Limb (tissue), 2 donors: ENCODE data around the gene JMJD8.
"Not testable (repeated sequence)": the region's sequence is repeated elsewhere in the genome, so short reads cannot be mapped to it uniquely, and the experiment has no call there.

Experiments
- DNase-seq, 2 donors: peaks; one replicate each; pipeline ENCODE4 v3.0.0-alpha.2; 2016; ENCODE audit errors: extremely low spot score in 2 of 2

JMJD8 gene

DNA sequence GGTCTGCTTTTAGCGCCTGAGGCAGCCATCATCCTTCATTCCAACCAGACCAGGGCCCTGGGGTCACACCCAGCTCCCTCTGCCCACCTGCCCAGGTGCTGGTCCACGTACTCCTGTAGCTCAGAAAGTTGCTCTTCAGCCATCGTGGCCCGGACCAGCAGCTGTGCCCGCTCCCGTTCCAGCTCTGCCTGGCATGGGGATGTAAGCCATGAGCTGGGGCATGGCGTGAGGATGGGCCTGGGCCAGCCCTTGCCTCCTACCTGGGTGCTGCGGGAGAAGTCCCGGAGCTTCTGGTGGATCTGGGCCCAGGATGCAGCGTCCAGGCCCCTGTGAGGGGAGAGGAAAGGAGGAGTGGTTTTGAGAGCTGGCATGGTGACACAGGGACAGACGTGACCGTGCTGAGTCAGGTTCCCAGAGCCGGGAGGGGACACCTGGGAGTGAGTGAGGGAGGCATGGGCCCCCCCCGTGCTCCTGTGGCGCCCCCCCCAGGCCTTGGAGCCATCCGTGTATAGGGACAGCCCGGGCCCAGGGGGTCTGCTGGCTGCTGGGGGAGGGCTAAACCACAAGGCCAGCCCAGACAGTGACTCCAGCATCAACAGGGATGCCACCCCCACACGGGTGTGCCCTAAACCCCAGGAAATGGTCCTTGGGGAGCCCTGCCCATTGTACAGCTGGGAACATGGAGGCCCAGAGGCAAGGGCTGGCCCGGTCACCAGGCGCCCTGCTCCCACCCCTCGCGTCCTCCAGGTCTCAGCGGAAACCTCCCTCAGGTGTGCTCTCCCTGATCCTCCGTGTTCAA, 38.9 kb upstream of the JMJD8 start:
- DNase-seq, result no peak

DNA sequence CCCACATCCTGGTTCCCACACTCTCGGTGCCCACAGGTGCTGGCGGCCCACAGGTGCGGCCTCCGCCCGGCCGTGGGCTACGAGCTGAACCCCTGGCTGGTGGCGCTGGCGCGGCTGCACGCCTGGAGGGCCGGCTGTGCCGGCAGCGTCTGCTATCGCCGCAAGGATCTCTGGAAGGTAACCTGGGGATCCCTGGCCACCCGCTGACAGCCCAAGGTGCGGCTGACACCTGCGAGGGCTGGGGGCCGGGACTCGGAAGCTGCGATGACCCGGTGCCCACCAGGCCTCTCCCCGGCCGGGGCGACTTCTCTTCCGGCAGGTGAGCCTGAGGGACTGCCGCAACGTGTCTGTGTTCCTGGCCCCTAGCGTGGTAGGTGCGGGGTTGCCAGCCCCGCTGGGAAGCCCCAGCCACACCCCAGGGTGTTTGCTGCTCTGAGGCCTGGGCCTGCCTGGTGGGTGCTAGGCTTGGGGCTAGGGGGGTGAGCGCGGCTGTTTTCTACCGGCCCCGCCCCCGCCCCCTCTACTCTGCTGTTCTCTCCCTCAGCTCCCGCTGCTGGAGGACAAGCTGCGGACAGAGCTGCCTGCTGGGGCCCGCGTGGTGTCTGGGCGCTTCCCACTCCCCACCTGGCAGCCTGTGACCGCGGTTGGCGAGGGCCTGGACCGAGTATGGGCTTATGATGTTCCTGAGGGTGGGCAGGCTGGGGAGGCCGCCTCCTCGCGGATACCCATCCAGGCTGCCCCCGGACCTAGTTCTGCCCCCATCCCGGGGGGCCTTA, 37.8 kb upstream of the JMJD8 start:
- no peak for DNase-seq

DNA sequence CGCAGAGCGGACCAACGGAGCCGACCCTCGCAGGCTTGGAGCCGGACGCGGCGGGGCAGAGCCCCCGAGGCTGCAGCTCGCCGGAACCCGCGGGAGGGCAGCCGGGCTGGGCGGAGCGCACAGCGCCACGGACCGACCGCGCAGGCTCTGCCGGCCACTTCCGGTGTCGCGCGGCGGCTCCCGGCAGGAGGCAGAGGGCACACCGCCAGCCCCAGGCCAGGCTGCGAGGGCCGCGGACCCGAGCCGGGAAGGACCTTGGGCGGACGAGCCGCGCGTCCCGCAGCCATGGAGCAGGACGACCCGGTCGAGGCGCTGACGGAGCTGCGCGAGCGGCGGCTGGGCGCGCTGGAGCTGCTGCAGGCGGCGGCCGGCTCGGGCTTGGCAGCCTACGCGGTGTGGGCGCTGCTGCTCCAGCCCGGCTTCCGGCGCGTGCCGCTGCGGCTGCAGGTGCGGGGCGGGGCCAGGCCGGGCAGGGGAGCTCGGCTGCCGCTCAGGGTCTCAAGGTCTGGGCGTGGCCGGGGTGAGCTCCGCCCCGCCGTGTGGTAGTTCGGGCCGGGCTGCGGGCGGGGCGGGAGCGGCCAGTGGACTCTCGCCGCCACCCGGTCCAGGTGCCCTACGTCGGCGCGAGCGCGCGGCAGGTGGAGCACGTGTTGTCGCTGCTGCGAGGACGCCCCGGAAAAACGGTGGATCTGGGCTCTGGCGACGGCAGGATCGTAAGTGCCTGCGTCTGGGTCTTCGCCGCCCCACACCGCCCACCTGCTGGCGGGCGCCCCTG, 37.0 kb upstream of the JMJD8 start, which contains the start of gene ANTKMT:
Gene ANTKMT, plus strand, starts transcription at position 157 of the 775 bp plus-strand sequence. Its CDS starts 129 bp downstream, at position 286.
- DNase-seq, result peak; percentile 64 to 89

DNA sequence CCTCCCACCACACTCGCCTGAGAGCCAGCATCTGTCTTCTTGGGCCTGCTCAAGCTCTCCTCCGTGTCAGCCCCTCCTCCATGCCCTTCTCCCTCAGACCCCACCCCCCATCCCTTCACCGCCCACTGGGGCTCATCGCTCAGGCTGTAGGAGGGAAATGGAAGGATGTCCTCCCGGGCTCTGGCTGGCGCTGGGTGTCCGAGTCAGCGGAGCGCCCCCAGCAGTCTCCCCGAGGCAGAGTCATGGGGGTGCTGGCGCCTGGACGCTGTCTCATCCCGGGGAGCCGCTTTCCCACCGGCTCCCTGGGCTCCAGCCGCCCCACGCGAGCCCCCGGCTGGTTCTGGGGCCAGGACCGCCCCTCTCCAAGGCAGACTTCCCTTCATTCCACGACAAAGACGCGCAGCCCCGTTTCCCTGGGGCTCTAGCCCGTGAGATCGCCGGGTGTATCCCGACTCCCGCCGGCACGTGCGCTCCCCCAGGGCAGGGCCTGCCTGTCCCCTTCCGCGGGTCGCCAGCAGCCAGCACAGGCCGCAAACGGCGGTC, 36.4 kb upstream of the JMJD8 start:
- DNase-seq, result peak in 1 of 2 donors; percentile 81

DNA sequence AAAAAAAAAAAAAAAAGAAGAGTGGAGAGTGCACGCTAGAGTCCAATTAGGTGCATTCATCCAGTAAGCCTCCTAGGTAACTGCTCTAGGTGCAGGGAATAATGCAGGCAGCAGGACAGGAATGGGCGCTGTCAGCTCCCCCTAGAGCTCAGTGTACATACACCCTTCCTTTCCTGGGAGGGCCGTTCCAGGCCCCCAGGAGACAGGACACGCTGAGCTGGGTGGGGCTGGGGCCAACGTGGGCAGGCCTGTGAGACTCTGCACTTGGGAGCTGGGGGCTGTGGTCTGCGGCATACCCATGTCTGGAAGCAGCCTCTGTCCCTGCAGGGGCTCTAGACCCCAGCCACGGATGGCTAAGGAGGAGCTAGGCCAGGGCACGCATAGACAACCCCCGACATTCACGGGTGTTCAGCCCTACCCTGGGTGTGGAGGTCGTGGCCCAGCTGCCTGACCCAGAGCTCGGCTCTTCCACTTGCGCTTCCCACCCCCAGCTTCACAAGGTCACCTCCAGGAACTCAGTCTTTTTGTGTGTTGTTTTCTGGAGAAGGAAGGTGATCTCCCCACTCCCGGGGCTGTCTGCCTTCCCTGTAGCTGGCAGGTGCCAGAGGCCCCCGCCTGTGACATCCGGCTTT, 35.8 kb upstream of the JMJD8 start:
- DNase-seq, result no peak

DNA sequence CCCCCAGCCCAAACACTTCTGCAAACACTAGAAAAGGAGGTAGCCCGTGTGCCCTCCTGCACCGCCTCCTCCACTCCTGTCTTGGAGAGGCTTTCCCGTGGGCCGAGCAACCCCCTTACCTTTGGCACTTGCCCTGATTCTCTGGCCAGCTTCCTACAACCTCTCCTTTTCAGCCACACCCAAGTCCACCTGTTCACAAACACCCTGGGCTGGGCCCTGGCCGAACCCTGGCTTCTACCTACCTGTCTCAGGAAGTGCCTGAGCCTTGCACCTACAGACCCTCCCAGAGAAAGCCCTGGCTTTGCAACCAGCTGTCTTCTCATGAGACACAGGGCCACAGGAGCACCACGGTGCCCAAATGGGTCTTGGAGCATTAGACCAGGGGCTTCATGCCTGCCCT, 34.8 kb upstream of the JMJD8 start:
- DNase-seq, result no peak

DNA sequence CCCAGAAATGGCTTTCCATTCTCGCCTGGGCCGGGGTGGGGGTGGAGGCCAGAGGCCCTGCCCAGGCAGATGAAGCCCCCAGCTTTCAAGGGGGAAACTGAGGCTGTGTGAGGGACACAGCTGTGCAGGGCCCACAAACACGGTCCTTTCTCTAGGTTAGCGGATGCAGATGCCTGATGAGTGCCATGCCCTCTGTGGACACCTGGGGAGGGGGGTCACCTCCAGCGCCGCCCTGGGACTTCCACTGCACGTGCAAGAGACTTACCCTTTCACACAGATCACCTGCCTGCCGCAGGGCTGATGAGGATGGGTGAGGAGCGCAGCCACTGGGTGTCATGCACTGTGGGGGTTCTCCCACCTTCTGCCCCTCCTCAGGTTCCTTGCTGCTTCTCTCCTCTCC, 34.3 kb upstream of the JMJD8 start:
- no peak for DNase-seq

DNA sequence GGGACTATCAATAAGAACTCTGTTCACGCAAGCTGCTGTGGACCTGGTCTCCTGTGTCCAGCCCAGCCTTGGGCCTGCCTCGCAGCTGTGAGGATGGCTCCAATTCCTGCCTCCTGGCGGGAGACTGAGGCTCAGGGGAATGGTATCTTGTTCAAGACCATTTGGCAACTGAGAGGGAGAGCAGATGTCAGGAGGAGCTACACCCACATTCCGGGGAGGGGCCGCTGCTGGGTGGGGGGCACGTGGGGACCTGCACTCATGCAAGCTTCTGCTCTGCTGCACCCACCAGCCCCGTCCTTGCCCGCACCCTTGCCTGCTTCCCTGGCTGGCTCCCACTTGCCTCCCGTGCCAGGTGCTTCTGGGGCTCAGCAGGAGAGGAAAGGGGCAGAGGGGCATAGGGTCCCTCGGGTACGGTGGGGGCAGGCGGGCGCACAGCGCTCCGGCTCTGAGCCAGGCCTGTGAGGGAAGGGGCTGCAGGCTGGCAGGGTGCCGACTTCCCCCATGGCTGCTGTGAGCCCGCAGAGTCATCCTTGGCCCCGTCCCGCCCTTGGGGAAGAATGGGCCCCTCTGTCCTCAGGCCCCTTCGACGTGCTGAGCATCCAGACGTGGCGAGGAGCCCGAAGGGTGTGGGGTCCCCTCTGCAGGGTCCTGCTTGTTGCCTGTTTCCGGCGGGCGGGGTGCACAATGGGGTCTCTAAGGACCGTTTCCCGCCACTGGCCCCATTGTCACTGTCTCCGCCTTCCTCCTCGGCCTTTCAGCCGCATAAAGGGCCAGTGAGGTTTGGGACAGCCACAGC, 33.5 kb upstream of the JMJD8 start:
- peak in 1 of 2 donors; percentile 68 for DNase-seq

DNA sequence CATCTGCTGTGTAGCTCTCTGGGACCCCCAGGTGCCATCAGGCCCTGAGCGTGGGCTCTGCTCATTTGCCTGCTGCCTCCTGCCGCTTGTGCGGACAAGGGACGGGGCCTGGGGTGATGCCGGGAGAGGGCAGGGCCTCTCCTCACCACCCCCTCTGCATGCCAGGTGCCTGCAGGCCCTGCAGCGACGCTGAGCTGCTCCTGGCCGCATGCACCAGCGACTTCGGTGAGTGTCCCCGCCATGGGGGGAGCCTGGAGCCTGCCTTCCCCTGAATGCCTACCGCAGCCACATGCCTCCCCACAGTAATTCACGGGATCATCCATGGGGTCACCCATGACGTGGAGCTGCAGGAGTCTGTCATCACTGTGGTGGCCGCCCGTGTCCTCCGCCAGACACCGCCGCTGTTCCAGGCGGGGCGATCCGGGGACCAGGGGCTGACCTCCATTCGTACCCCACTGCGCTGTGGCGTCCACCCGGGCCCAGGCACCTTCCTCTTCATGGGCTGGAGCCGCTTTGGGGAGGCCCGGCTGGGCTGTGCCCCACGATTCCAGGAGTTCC, 32.7 kb upstream of the JMJD8 start:
- no peak for DNase-seq

DNA sequence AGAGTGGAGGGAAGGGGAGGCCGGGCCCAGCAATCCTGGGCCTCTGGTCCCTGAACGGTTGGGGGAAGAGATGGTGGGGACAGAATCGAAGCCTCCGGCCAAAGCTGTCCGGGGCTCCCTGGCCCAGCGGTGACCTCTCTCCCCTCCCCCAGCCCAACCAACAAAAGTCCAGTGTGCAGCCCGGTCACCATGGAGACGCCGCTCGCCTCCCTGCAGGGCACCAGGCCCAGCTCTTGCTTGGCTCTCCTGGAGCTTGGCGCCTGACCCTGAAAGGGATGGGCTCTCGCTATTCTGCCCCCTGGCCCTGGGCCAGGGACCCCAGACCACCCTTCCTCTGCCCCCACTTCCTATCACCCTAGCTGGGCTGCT, 32.0 kb upstream of the JMJD8 start:
- peak in 1 of 2 donors; percentile 71 for DNase-seq

DNA sequence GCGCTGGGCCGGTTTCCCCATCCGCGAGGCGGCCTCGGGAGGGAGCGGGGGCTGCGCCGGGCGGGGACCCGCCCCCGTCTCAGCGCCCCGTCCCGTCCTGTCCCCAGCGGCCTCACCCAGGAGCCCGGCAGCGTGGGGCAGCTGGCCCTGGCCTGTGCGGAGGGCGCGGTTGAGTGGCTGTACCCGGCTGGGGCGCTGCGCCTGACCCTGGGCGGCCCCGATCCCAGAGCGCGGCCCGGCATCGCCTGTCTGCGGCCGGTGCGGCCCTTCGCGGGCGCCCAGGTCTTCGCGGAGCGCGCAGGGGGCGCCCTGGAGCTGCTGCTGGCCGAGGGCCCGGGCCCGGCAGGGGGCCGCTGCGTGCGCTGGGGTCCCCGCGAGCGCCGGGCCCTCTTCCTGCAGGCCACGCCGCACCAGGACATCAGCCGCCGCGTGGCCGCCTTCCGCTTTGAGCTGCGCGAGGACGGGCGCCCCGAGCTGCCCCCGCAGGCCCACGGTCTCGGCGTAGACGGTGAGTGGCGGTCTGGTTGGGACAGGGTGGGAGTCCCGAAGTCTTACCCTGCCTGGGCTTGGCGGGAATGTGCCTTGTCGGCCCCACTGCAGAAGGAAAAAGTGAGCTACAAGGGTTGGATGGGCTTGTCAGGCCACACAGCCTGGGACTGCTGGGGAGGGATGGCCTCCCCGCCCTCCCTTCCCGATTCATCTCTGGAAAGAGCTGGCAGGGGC, 31.5 kb upstream of the JMJD8 start:
- no peak for DNase-seq

DNA sequence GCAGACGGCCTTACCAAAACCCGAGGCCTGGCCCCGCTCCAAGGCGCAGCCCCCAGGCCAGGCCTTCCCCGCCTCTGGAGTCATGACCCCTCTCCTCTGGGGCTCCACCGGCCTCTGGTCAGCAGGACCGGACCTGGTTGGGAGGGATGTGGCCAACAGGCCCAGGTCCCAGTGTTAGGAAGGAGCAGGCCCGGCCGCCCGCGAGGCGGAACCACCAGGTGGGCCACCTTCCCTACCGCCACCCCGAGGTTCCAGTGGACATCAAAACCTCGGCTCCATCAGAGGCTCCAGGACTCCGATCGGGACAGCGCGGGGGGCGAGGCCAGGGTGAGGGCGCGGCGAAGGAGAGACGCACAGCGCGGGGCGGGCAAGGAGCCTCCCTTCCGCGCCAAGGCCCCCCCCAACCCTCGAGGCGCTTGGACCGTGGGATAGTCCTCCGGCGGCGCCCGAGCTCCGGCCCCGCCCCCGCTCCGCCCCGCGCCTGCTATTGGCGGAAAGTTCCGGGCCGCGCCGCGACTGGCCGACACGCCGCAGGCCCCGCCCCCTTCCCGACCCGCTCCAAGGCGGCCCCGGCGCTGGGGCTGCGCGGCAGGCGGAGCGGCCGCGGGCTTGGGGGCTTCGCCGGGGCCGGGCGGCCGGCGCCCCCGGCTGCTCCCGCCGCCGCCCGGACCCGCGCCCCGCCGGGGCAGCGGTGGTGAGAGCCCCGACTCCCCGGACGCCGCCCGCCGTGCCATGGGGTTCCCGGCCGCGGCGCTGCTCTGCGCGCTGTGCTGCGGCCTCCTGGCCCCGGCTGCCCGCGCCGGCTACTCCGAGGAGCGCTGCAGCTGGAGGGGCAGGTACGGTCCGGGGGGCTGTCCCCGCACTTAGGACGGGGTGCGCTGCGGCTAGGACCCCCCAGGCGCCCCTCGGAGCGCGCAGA, 30.7 kb upstream of the JMJD8 start, which contains the start of gene METRN:
Gene METRN, plus strand, starts transcription at position 561 of the 919 bp plus-strand sequence. Its CDS starts 172 bp downstream, at position 733.
- peak; percentile 91 to 94 for DNase-seq

DNA sequence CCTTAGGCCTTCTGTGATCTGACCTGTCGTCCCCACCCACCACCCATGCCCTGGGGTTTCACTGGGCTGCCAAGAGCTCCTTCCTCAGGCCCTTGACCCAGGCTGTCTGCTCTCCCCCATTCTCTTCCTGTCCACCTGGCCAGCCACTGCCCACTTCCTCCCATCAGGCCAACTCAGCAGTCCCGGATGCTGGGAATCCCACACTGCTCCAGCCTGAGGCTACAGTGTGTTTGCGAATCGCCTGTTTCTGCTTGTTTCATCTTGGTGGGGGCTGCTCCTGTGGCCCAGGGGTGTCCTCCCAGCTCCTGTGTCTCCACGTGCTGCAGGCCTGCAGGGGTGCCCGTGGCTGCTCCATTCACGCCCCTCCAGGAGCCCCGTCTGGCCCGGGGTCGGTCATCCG, 29.9 kb upstream of the JMJD8 start:
- no peak for DNase-seq

DNA sequence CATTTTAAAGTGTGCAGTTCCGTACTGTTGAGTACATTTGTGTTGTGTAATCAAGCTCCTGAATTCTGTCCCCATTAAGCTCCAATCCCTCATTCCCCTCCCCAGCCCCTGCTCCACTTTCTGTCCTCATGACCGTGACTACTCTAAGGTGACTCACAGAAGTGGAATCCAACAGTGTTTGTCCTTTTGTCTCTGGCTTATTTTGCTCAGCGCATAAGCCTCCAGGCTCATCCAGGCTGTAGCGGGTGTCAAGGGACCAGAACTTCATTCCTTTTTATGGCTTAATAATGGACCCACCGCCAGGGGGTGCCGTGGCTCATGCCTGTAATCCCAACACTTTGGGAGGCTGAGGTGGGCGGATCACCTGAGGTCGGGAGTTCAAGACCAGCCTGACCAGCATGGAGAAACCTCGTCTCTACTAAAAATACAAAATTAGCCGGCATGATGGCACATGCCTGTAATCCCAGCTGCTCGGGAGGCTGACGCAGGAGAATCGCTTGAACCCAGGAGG, 28.7 kb upstream of the JMJD8 start:
- DNase-seq, result not testable (repeated sequence)

DNA sequence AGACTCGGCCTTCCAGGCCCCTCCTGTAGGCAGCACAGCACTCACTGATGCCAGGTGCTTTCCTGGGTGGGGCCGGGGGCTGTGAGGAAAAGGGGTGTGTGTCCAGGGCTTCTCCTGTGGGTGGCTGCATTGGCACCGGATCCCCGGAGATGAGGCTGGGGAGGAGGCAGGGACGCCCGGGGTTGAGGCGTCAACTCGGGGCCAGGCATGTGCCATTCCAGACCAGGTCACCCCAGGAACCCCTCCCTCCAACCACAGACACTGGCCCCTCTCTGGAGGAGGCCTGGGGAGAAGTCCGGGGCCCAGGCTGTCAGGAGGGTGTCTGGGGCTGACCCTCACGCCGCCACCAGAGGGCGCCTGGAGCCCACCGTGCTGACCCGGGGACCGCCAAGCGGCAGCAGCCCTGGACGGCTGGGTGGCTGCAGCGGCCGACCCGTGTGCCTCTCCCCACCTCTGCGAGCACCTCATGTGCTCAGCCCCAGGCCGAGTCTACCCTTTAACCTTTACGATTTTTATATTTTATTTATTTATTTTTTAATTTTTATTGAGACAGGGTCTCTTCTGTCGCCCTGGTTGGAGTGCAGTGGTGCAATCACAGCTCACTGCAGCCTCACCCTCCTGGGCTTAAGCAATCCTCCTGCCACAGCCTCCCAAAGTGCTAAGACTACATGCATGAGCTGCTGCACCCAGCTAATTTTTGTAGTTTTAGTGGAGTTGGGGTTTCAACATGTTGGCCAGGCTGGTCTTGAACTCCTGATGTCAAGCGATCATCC, 27.6 kb upstream of the JMJD8 start:
- DNase-seq, result peak; percentile 50 to 85

DNA sequence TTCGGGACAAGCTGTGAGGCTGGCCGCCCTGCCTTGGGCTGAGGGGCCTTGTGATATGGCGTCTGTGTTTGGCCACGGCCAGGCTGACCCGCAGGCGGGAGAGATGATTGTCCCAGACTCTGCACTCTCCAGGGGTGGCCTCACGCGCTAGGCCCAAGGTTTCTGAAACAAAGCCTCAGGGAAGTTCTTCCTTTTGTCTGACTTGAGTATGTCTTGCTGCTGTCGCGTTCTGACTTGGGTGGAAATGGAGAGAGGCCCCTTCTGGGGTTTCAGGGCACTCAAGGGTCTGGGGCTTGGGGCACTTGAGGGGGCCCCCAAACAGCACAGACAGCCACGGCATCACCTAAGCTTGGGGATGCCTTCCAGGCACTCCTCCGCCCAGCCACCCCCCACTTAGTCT, 26.9 kb upstream of the JMJD8 start:
- no peak for DNase-seq

DNA sequence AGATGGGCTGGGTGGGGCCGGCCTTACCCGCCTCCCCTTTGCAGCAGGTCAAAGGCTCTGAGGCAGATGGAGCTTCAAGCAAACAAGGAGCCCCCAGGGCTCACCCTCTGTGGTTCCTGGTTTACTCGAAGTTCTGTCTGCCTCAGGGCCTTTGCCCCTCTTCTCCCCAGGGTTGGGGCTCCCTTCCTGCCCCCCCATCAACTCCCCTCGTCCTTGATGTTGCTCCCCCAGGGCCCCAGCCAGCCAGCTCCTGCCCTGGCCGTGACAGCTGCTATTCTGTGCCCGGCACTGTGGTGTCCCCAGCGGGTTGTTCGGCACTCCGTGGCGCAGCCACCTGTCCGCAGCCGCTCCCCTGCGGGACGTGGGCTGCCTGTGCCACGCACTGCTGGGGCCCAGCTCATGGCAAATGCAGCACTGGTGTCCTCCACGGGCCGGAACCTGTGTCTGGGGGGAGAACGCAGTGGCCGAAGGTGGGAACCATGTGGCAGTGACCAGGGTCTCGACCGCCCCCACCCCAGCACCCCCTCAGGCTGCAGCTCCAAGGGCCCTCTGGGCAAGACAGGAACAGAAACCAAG, 26.5 kb upstream of the JMJD8 start:
- DNase-seq, result no peak
